ENCODE results near the gene NXNL1. TPM values are rescaled to one million over a fixed set of nuclear protein-coding genes. Genes with fewer than 3 reads are reported as not detected.
A peak's percentile ranks its signal among the peaks of the same experiment; 100 is the strongest.

Gene NXNL1
- total RNA-seq, 5 donors from 2014 or later (not counting 1 experiment from before 2014, with no cell fraction given): not detected

GRCh38 chr19:17496337-17496997 is 35.7 kb upstream of the NXNL1 start:
- H3K27ac ChIP-seq (ENCODE audit: low read length): no peak overlapping the region
- H3K9me3 ChIP-seq: no peaks in the 10 kb centered on the region
- no peaks in the 10 kb centered on the region for H3K27me3 Mint-ChIP-seq
- peaks cover 4% of the 10 kb centered on the region for H3K36me3 Mint-ChIP-seq
- POLR2A ChIA-PET: interaction anchor here in 1 of 2 donors (0.6 kb wide), 1 partner anchor 12 kb away, joined by 4 read pairs; no protein-coding TSS in a partner anchor
- no peak overlapping the region for H3K4me3 ChIP-seq (ENCODE audit: control insufficient read depth in 1 of 2, extremely low read depth in 1 of 2, low read length in 1 of 2)
- H3K4me3 Mint-ChIP-seq: no peak overlapping the region
- H3K4me1 Mint-ChIP-seq: peaks cover 8 to 20% (median 19%) of the 10 kb centered on the region in 3 donors
- peak overlapping the region in 1 of 2 donors; percentile 6 for H3K27ac Mint-ChIP-seq
- no peaks in the 10 kb centered on the region for H3K9me3 Mint-ChIP-seq
- 17% methylated on average over 11 of the region's 14 CpGs for WGBS (ENCODE audit: insufficient coverage)
- no peaks in the 10 kb centered on the region for H3K27me3 ChIP-seq (replicated peaks in 1 of 2; ENCODE audit: control insufficient read depth in 2 of 2, extremely low read depth in 1 of 2, insufficient read depth in 2 of 2, low read length in 1 of 2)
- peaks cover 0 to 4% of the 10 kb centered on the region in 2 donors for H3K36me3 ChIP-seq (ENCODE audit: control insufficient read depth in 2 of 2, extremely low read depth in 1 of 2, insufficient read depth in 1 of 2, low read length in 1 of 2)
- peak; percentile 36 to 91 (median 72) for DNase-seq
- peaks cover 0 to 28% of the 10 kb centered on the region in 2 experiments for H3K4me1 ChIP-seq (ENCODE audit: control insufficient read depth in 1 of 2, extremely low read depth in 1 of 2, insufficient read depth in 2 of 2, low read length in 2 of 2)
- CTCF ChIA-PET: interaction anchor here (0.5 to 1.6 kb wide), 9 partner anchors 13 to 548 kb away, joined by 3 to 5 read pairs (median 4); partner anchors contain the start of genes PGLS (in 2 of the 2) and MVB12A (in 1 of the 2)
- ATAC-seq (replicated peaks in 1 of 4): peak; percentile 92 to 97 (median 95)

DNA sequence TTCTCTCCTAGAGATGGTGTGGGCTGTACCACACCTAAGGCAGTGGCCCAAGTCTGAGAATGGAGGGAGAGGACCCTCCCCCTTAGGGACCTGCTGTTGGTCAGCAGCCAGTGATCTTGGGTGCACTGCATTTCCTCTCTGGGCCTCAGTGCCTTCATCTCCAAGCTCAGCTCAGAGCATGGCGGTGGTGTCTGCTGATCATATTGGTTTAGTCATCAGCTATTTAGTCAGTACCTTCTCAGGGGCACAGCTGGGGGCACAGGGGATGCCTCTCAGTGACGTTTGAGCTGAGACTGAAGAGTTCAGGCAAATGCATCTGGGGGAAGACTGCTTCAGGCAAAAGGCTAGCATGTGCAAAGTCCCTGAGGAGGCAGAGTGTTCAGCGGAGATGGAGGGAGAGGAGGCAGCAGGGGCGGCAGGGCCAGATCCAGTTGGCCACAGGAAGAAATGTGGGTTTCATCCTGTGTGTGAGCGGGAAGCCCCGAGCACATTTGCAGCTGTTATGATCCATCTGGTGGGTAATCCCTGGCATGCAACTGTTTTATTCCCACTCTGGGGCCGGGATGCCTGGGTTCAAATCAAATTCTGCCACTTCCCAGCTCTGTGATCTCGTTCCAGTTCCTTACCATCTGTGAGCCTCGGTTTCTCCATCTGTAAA is 35.0 kb upstream of the NXNL1 start:
- WGBS (ENCODE audit: insufficient coverage): 66% methylated on average over 8 of the region's 9 CpGs
- ATAC-seq (replicated peaks in 1 of 4): no peak
- H3K27ac ChIP-seq (ENCODE audit: low read length): no peak overlapping the region
- no peak overlapping the region for H3K4me3 Mint-ChIP-seq
- no peaks in the 10 kb centered on the region for H3K27me3 ChIP-seq (replicated peaks in 1 of 2; ENCODE audit: control insufficient read depth in 2 of 2, extremely low read depth in 1 of 2, insufficient read depth in 2 of 2, low read length in 1 of 2)
- peaks cover 4% of the 10 kb centered on the region for H3K36me3 Mint-ChIP-seq
- ChIA-PET CTCF (interaction anchor here (0.6 to 1.6 kb wide), 8 partner anchors 14 to 1609 kb away, joined by 3 to 5 read pairs (median 4); partner anchors contain the start of genes MVB12A (in 1 of the 2) and PGLS (in 1 of the 2)), POLR2A (interaction anchor here in 1 of 2 donors (0.6 kb wide), 1 partner anchor 11 kb away, joined by 4 read pairs; no protein-coding TSS in a partner anchor)
- no peak for DNase-seq
- peaks cover 0 to 33% of the 10 kb centered on the region in 2 experiments for H3K4me1 ChIP-seq (ENCODE audit: control insufficient read depth in 1 of 2, extremely low read depth in 1 of 2, insufficient read depth in 2 of 2, low read length in 2 of 2)
- peaks cover 0 to 4% of the 10 kb centered on the region in 2 donors for H3K36me3 ChIP-seq (ENCODE audit: control insufficient read depth in 2 of 2, extremely low read depth in 1 of 2, insufficient read depth in 1 of 2, low read length in 1 of 2)
- H3K4me3 ChIP-seq (ENCODE audit: control insufficient read depth in 1 of 2, extremely low read depth in 1 of 2, low read length in 1 of 2): no peak overlapping the region
- H3K4me1 Mint-ChIP-seq: peaks cover 11 to 25% (median 25%) of the 10 kb centered on the region in 3 donors
- no peaks in the 10 kb centered on the region for H3K9me3 Mint-ChIP-seq
- H3K9me3 ChIP-seq: no peaks in the 10 kb centered on the region
- H3K27ac Mint-ChIP-seq: no peak overlapping the region
- H3K27me3 Mint-ChIP-seq: no peaks in the 10 kb centered on the region

DNA sequence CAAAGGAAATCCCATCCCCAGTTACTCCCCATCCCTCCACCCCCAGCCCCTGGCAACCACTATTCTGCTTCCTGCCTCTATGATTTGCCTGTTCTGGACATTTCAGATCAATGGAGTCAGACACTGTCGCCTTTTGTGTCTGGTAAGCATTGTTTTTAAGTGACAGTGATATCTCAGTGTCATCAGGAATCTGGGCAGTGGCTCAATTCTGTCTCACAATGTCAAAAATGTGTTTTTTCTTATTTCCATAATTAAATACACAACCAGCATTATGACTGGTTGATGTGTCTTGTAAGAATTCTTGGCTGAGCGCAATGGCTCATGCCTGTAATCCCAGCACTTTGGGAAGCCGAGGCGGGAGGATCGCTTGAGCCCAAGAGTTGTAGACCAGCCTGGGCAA is 30.6 kb upstream of the NXNL1 start:
- H3K4me3 Mint-ChIP-seq: no peak overlapping the region
- no peaks in the 10 kb centered on the region for H3K27me3 Mint-ChIP-seq
- Histone ChIP-seq H3K9me3 (no peaks in the 10 kb centered on the region), H3K4me3 (ENCODE audit: control insufficient read depth in 1 of 2, extremely low read depth in 1 of 2, low read length in 1 of 2) (no peak overlapping the region), H3K27me3 (replicated peaks in 1 of 2; ENCODE audit: control insufficient read depth in 2 of 2, extremely low read depth in 1 of 2, insufficient read depth in 2 of 2, low read length in 1 of 2) (no peaks in the 10 kb centered on the region), H3K27ac (ENCODE audit: low read length) (no peak overlapping the region), H3K4me1 (ENCODE audit: control insufficient read depth in 1 of 2, extremely low read depth in 1 of 2, insufficient read depth in 2 of 2, low read length in 2 of 2) (peaks cover 25 to 58% of the 10 kb centered on the region in 2 experiments), H3K36me3 (ENCODE audit: control insufficient read depth in 2 of 2, extremely low read depth in 1 of 2, insufficient read depth in 1 of 2, low read length in 1 of 2) (no peaks in the 10 kb centered on the region)
- ChIA-PET POLR2A (no interaction called here), CTCF (interaction anchor here in 1 of 2 donors (0.7 kb wide), 1 partner anchor 439 kb away, joined by 6 read pairs; no protein-coding TSS in a partner anchor)
- ATAC-seq (replicated peaks in 1 of 4): no peak
- no peak for DNase-seq
- no peaks in the 10 kb centered on the region for H3K9me3 Mint-ChIP-seq
- peak overlapping the region; percentile 49 to 79 for H3K27ac Mint-ChIP-seq
- 100% methylated on average over 1 of the region's 5 CpGs for WGBS (ENCODE audit: insufficient coverage)
- H3K36me3 Mint-ChIP-seq: no peaks in the 10 kb centered on the region
- H3K4me1 Mint-ChIP-seq: peaks cover 34 to 49% (median 48%) of the 10 kb centered on the region in 3 donors

- ChIA-PET CTCF (interaction anchor here (0.7 kb wide), 2 partner anchors 24 to 214 kb away, joined by 4 to 12 read pairs; no protein-coding TSS in a partner anchor), POLR2A (no interaction called here)
- peak; percentile 66 to 75 (median 69) for ATAC-seq (replicated peaks in 1 of 4)
- Histone ChIP-seq H3K9me3 (no peaks in the 10 kb centered on the region), H3K27ac (ENCODE audit: low read length) (peak overlapping the region; percentile 37), H3K27me3 (replicated peaks in 1 of 2; ENCODE audit: control insufficient read depth in 2 of 2, extremely low read depth in 1 of 2, insufficient read depth in 2 of 2, low read length in 1 of 2) (no peaks in the 10 kb centered on the region), H3K4me3 (ENCODE audit: control insufficient read depth in 1 of 2, extremely low read depth in 1 of 2, low read length in 1 of 2) (no peak overlapping the region), H3K36me3 (ENCODE audit: control insufficient read depth in 2 of 2, extremely low read depth in 1 of 2, insufficient read depth in 1 of 2, low read length in 1 of 2) (no peaks in the 10 kb centered on the region), H3K4me1 (ENCODE audit: control insufficient read depth in 1 of 2, extremely low read depth in 1 of 2, insufficient read depth in 2 of 2, low read length in 2 of 2) (peaks cover 25 to 54% of the 10 kb centered on the region in 2 experiments)
- peak overlapping the region in 1 of 3 donors; percentile 63 for H3K4me3 Mint-ChIP-seq
- no peaks in the 10 kb centered on the region for H3K27me3 Mint-ChIP-seq
- 40% methylated on average over 2 of the region's 4 CpGs for WGBS (ENCODE audit: insufficient coverage)
- H3K27ac Mint-ChIP-seq: peak overlapping the region; percentile 65 to 79
- peaks cover 34 to 43% (median 42%) of the 10 kb centered on the region in 3 donors for H3K4me1 Mint-ChIP-seq
- H3K9me3 Mint-ChIP-seq: no peaks in the 10 kb centered on the region
- DNase-seq: peak in 32 of 35 experiments; percentile 28 to 69 (median 52)
- H3K36me3 Mint-ChIP-seq: no peaks in the 10 kb centered on the region
Measured at GRCh38 chr19:17490411-17490810, 29.7 kb upstream of the NXNL1 start.

- Mint-ChIP-seq H3K9me3 (no peaks in the 10 kb centered on the region), H3K4me3 (peak overlapping the region in 2 of 3 donors; percentile 9 to 63), H3K27me3 (no peaks in the 10 kb centered on the region), H3K36me3 (no peaks in the 10 kb centered on the region), H3K27ac (peak overlapping the region; percentile 77 to 92), H3K4me1 (peaks cover 34 to 43% (median 42%) of the 10 kb centered on the region in 3 donors)
- ATAC-seq (replicated peaks in 1 of 4) (no peak), DNase-seq (peak in 1 of 35 experiments; percentile 19)
- no peak overlapping the region for H3K4me3 ChIP-seq (ENCODE audit: control insufficient read depth in 1 of 2, extremely low read depth in 1 of 2, low read length in 1 of 2)
- ChIA-PET POLR2A (no interaction called here), CTCF (no interaction called here)
- no peaks in the 10 kb centered on the region for H3K9me3 ChIP-seq
- 33% methylated on average over 3 of the region's 9 CpGs for WGBS (ENCODE audit: insufficient coverage)
- no peaks in the 10 kb centered on the region for H3K36me3 ChIP-seq (ENCODE audit: control insufficient read depth in 2 of 2, extremely low read depth in 1 of 2, insufficient read depth in 1 of 2, low read length in 1 of 2)
- H3K4me1 ChIP-seq (ENCODE audit: control insufficient read depth in 1 of 2, extremely low read depth in 1 of 2, insufficient read depth in 2 of 2, low read length in 2 of 2): peaks cover 25 to 54% of the 10 kb centered on the region in 2 experiments
- peak overlapping the region; percentile 37 for H3K27ac ChIP-seq (ENCODE audit: low read length)
- H3K27me3 ChIP-seq (replicated peaks in 1 of 2; ENCODE audit: control insufficient read depth in 2 of 2, extremely low read depth in 1 of 2, insufficient read depth in 2 of 2, low read length in 1 of 2): no peaks in the 10 kb centered on the region
Measured at GRCh38 chr19:17489392-17490030, 28.8 kb upstream of the NXNL1 start.
